Astrocyte (in vitro differentiated cells and primary cell): ENCODE measurements around the gene IZUMO2. TPM values are rescaled to one million over a fixed set of nuclear protein-coding genes. Genes with fewer than 3 reads are reported as not detected.

Experiments used
- DNase-seq: peaks from one replicate; pipeline ENCODE4 v3.0.0-alpha.2; 2010; ENCODE audit warnings: low read depth
- FAIRE-seq: peaks from 2 replicates; lab custom pipeline; 2011; peaks lifted over from hg19 to GRCh38; lab: Jason Lieb, UNC
- H2AFZ ChIP-seq: 2 replicates; pipeline ENCODE4 v1.6.0; 2012; ENCODE audit warnings: low read depth, low read length, inconsistent platforms
- H3K27ac ChIP-seq: 2 replicates; pipeline ENCODE4 v1.5.1; 2011; ENCODE audit warnings: low read depth, low read length, inconsistent platforms
- H3K27me3 ChIP-seq: 2 replicates; pipeline ENCODE4 v1.6.0; 2011; ENCODE audit warnings: low read length, inconsistent platforms; ENCODE audit not compliant: insufficient read depth
- H3K36me3 ChIP-seq: 2 replicates; pipeline ENCODE4 v1.5.1; 2011; ENCODE audit warnings: low read length, inconsistent platforms; ENCODE audit not compliant: insufficient read depth
- H3K4me1 ChIP-seq: 2 replicates; pipeline ENCODE4 v1.5.1; 2011; ENCODE audit warnings: low read length, inconsistent platforms; ENCODE audit not compliant: insufficient read depth
- H3K4me2 ChIP-seq: 2 replicates; pipeline ENCODE4 v1.6.0; 2012; ENCODE audit warnings: low read length, inconsistent platforms
- H3K4me3 ChIP-seq: 2 replicates; pipeline ENCODE4 v1.5.1; 2011; ENCODE audit warnings: low read depth, mild to moderate bottlenecking, low read length, inconsistent platforms; ENCODE audit not compliant: insufficient read depth
- H3K79me2 ChIP-seq: 2 replicates; pipeline ENCODE4 v1.6.0; 2012; ENCODE audit warnings: mild to moderate bottlenecking, low read length, inconsistent platforms; ENCODE audit not compliant: insufficient read depth
- H3K9ac ChIP-seq: 2 replicates; pipeline ENCODE4 v1.6.0; 2012; ENCODE audit warnings: mild to moderate bottlenecking, low read length, inconsistent platforms
- H3K9me3 ChIP-seq: 2 replicates; pipeline ENCODE4 v1.5.1; 2012; ENCODE audit warnings: low read depth, mild to moderate bottlenecking, low read length, inconsistent platforms; ENCODE audit not compliant: insufficient read depth
- H4K20me1 ChIP-seq: 2 replicates; pipeline ENCODE4 v1.6.0; 2012; ENCODE audit warnings: low read length, inconsistent platforms; ENCODE audit not compliant: insufficient read depth
- H3K27ac Mint-ChIP-seq: one replicate; pipeline ENCODE4 v1.8.0; 2021; ENCODE audit warnings: mild to moderate bottlenecking, mixed read lengths; ENCODE audit not compliant: unreplicated experiment
- H3K27me3 Mint-ChIP-seq: one replicate; pipeline ENCODE4 v1.8.0; 2021; ENCODE audit warnings: low read depth, mixed read lengths; ENCODE audit not compliant: unreplicated experiment
- H3K36me3 Mint-ChIP-seq: one replicate; pipeline ENCODE4 v1.8.0; 2021; ENCODE audit warnings: low read depth, mixed read lengths; ENCODE audit not compliant: unreplicated experiment
- H3K4me1 Mint-ChIP-seq: one replicate; pipeline ENCODE4 v1.8.0; 2021; ENCODE audit warnings: low read depth, mixed read lengths; ENCODE audit not compliant: unreplicated experiment
- H3K4me3 Mint-ChIP-seq: one replicate; pipeline ENCODE4 v1.8.0; 2021; ENCODE audit warnings: mild to moderate bottlenecking, moderate library complexity, mixed read lengths; ENCODE audit not compliant: unreplicated experiment
- H3K9me3 Mint-ChIP-seq: one replicate; pipeline ENCODE4 v1.8.0; 2021; ENCODE audit warnings: mild to moderate bottlenecking, mixed read lengths; ENCODE audit not compliant: unreplicated experiment
- CTCF ChIP-seq: IDR thresholded peaks from 2 replicates; pipeline ENCODE4 v1.5.1; 2011; ENCODE audit warnings: low read depth, mild to moderate bottlenecking, inconsistent platforms, low read length, moderate library complexity; ENCODE audit not compliant: insufficient read depth
- EZH2 ChIP-seq: IDR thresholded peaks from 2 replicates; pipeline ENCODE4 v1.6.1; 2012; ENCODE audit warnings: mild to moderate bottlenecking, low read length, inconsistent platforms; ENCODE audit not compliant: insufficient read depth
- total RNA-seq: library from RNA; stranded (reverse); gene quantifications from 2 replicates; pipeline ENCODE4 v1.2.1, GENCODE V29; 2021

IZUMO2 gene
- total RNA-seq, 1 donor from 2014 or later = not detected

- H3K9me3 ChIP-seq = peaks cover 8% of the 10 kb centered on the region
- H3K27me3 Mint-ChIP-seq = no peaks in the 10 kb centered on the region
- no peak overlapping the region for H3K27ac ChIP-seq
- H3K4me1 ChIP-seq = no peaks in the 10 kb centered on the region
- no peaks in the 10 kb centered on the region for H3K4me1 Mint-ChIP-seq
- H3K9me3 Mint-ChIP-seq = peaks cover 13% of the 10 kb centered on the region
- no peak overlapping the region for H3K4me3 Mint-ChIP-seq
- H3K27ac Mint-ChIP-seq = no peak overlapping the region
- peaks cover 4% of the 10 kb centered on the region for H3K36me3 Mint-ChIP-seq
- no peak overlapping the region for H3K9ac ChIP-seq
- FAIRE-seq (no peak), DNase-seq (no peak)
- TF ChIP-seq EZH2 (no peak), CTCF (no peak)
- no peaks in the 10 kb centered on the region for H4K20me1 ChIP-seq
- H3K79me2 ChIP-seq = no peaks in the 10 kb centered on the region
- H3K4me3 ChIP-seq = no peak overlapping the region
- no peak overlapping the region for H3K4me2 ChIP-seq
- H3K27me3 ChIP-seq = no peaks in the 10 kb centered on the region
- H2AFZ ChIP-seq = no peak overlapping the region
- H3K36me3 ChIP-seq = no peaks in the 10 kb centered on the region
Measured at GRCh38 chr19:50167314-50167721, 4.2 kb upstream of the IZUMO2 start.

- no peak for TF ChIP-seq CTCF
- no peak for TF ChIP-seq EZH2
- DNase-seq (no peak), FAIRE-seq (no peak)
- Histone ChIP-seq H3K27ac (no peak overlapping the region), H2AFZ (no peak overlapping the region), H3K4me2 (no peak overlapping the region), H3K4me1 (no peaks in the 10 kb centered on the region), H3K27me3 (no peaks in the 10 kb centered on the region), H4K20me1 (no peaks in the 10 kb centered on the region), H3K9ac (no peak overlapping the region), H3K36me3 (no peaks in the 10 kb centered on the region), H3K4me3 (no peak overlapping the region), H3K79me2 (no peaks in the 10 kb centered on the region), H3K9me3 (no peaks in the 10 kb centered on the region)
- Mint-ChIP-seq H3K36me3 (no peaks in the 10 kb centered on the region), H3K4me1 (no peaks in the 10 kb centered on the region), H3K9me3 (peaks cover 19% of the 10 kb centered on the region), H3K4me3 (no peak overlapping the region), H3K27me3 (no peaks in the 10 kb centered on the region), H3K27ac (no peak overlapping the region)
Measured at GRCh38 chr19:50159078-50159477, 4.0 kb downstream of the IZUMO2 start.

GRCh38 chr19:50158577-50158976 lies 4.5 kb downstream of the IZUMO2 start:
- Mint-ChIP-seq H3K4me1 (no peaks in the 10 kb centered on the region), H3K27me3 (no peaks in the 10 kb centered on the region), H3K27ac (no peak overlapping the region), H3K36me3 (no peaks in the 10 kb centered on the region), H3K4me3 (no peak overlapping the region), H3K9me3 (peaks cover 19% of the 10 kb centered on the region)
- Histone ChIP-seq H3K4me3 (no peak overlapping the region), H3K9ac (no peak overlapping the region), H2AFZ (no peak overlapping the region), H3K4me2 (no peak overlapping the region), H3K27me3 (no peaks in the 10 kb centered on the region), H3K9me3 (no peaks in the 10 kb centered on the region), H3K27ac (no peak overlapping the region), H3K36me3 (no peaks in the 10 kb centered on the region), H4K20me1 (no peaks in the 10 kb centered on the region), H3K79me2 (no peaks in the 10 kb centered on the region), H3K4me1 (no peaks in the 10 kb centered on the region)
- no peak for DNase-seq
- FAIRE-seq = no peak
- TF ChIP-seq CTCF = no peak
- no peak for TF ChIP-seq EZH2
